GM12801 (cell line): ENCODE data around the gene DIP2C.

Source experiments
- CTCF ChIP-seq: IDR thresholded peaks from one replicate; pipeline ENCODE4 v1.5.1; 2011; ENCODE audit warnings: control low read depth; ENCODE audit not compliant: insufficient read length; ENCODE audit errors: extremely low read depth

The DIP2C gene

GRCh38 chr10:536935-537334, 152.5 kb downstream of the DIP2C start:
- TF ChIP-seq CTCF: no peak

GRCh38 chr10:536371-536925, 153.0 kb downstream of the DIP2C start:
- TF ChIP-seq CTCF: no peak

- no peak for TF ChIP-seq CTCF
Measured at GRCh38 chr10:535952-536351, 153.5 kb downstream of the DIP2C start.

GRCh38 chr10:535051-535450, 154.4 kb downstream of the DIP2C start:
- no peak for TF ChIP-seq CTCF

- no peak for TF ChIP-seq CTCF
Measured at GRCh38 chr10:534047-534566, 155.4 kb downstream of the DIP2C start.

- TF ChIP-seq CTCF: no peak
Measured at GRCh38 chr10:533611-534010, 155.9 kb downstream of the DIP2C start.

GRCh38 chr10:533186-533585, 156.3 kb downstream of the DIP2C start:
- no peak for TF ChIP-seq CTCF
